ENCODE results near the gene ATXN1.
"Not testable (repeated sequence)": the region's sequence is repeated elsewhere in the genome, so short reads cannot be mapped to it uniquely, and the experiment has no call there.

Gene ATXN1

DNA sequence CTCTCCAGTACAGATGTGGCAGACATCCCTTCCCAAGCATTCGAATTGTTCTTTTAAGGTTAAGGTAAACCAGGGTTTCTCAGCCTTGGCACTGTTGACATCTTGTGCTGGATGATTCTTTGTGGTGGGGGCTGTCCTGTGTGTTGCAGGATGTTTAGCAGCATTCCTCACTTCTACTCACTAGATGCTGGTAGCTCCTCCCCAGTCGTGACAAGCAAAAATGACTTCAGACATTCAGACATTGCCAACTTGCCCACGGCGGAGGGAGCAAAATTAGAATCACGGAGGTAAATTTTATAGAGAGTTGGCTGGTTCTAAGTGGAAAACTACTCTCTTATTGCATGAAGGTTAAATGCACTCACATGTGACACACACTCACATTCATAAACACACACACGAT lies 334.1 kb downstream of the ATXN1 start:
- DNase-seq: no peak

DNA sequence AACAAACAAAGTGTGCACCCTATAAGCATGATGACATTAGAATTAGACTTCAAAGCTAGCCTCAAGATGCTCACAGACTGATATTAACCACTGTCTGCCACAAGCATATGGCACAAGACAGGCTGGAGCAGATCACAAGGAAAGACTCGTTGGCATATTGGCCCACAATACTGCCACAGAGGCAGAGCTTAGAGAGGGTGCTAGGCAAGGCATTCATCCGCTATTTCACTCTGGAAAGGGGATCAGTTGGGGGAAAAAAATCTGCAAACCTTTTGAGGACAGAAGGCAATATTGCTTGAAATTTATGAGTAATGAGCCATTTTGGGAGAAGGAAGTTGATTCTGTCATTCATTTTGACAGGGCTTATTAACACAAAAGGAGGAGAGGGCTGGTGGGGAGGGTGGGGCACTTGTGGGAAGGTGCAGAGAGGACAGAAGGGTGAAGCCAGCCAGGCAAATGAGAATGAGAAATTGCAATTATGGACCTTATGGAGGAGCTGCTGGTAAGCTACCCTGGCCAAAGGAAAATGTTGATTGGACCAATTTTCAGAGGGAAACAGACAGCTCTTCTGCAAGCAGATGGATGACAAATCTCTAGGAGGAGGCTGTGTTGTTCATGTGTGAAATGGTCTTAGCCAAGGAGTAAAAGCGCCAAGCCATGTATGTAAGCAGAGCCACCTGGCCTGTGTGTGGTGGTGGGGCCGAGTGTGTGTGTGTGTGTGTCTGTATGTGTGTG lies 335.2 kb downstream of the ATXN1 start:
- DNase-seq: no peak

DNA sequence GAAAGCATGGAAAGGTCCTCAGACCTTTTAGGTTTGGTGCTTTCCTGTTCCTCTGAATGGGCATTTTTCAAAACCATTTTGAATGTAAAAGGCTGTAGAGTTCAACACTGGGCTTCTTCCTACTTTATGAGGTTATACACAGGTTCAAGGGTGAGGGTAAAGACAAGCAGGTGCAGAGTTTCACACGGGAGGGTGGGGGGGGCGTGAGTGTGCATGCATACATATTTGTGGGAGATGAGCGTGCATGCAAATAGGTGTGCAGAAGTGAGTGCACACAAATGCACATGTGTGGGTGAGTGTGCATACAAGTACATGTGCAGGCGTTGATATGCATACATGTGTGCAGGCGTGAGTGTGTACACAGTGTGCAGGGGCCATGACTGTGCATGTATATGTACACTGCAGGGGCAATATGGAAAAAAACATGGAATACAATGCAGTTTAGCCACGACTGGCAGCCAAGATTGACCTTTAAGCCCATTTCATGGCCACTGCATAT lies 339.7 kb downstream of the ATXN1 start:
- DNase-seq: no peak

DNA sequence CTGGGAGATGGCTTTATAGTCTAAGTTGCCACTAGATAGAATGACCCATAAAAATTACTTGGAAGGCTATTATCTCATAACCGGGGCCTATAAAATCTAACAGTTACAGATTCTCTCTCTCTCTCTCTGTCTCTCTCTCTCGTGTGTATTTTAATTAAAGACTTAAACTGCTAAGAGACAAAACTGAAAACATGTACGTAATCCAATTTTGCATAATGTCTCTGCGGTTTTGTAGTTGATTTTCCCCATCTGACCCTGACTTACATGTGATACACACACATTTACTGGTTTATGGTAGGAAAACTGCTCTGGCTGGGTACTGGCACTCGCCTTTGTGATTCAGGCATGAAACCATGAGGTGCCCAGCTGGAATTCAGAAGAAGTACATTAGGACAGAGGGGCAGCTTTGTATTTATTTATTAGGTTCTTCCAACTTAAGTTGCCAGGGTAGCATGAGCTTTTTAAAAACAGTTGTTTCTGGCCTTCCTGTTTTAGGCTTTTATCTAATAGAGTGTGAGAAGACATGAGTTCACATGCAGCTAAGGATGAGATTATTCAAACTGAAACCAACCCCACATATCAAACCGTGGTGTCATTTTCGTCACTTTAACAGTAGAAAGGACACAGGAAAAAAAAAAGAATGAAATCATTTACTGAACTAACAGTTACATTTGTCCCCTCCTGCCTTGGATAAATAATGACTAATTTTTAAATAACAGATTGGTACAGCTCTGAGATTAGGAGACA lies 340.4 kb downstream of the ATXN1 start:
- DNase-seq: no peak

DNA sequence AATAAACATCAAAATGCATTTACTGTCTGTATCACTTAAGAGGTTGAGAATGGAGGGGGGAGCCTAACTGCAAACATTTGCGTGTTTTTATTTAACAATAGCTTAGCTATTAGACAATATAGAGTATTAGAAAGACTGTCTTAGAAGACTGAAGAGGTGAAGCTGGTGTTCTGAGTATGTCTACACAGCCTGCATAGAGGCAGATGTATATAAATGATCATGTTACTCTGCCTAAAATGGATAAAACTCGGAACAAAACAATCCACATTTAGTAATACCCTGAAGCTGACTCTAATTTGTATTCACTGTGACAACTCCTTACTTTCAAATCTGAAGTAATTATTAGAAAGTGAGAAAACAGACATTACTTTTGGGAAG lies 340.9 kb downstream of the ATXN1 start:
- no peak for DNase-seq

DNA sequence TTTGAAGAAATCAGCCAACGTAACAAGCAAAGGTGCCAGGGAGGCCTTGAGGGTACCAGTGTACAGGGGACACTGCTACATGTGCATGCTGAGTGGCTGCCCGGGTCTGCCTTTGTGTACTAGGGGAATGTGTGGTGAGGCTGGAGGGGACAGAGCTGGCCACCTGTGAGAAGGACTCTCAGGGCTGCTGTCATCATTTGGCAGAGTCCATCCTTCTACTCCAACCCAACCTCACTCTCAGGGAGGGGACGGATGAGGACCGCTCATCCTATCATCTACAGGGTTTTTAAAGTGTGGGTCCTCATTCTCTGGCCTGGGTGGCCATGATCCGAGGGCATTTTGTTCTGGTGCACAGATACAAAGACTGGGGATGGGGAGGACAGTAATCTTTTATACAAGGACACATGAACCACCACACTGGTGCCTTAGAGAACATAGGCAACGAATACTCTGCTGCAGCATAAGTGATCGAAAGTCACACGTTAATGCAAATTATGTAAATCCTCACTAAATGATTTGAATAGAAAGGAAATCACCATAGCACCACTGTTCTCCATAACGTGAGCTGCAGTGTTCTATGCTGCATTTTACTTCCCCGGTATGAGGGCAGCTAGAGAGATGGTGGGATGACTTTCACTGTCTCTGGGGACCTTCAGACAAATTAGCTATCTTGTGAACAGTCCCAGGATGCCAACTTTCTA lies 341.5 kb downstream of the ATXN1 start:
- no peak for DNase-seq

DNA sequence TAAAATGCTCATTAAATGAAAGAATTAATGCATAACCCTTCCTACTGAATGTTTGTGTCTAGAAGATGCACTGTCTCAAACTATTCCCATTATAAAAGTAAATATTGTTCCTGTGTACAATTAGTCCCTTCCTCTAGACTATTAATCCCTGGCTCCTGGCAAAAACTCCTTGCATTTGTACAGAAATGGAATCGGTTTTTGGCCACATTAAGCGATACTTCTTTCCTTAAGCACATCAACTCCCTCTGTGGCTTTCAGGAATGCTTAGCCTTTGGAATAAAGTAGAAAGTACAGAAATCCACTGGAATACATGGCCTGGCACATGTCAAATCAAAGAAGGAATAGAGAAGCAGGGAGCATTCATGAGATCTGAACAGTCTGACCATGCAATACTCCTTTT lies 343.1 kb downstream of the ATXN1 start:
- no peak for DNase-seq

DNA sequence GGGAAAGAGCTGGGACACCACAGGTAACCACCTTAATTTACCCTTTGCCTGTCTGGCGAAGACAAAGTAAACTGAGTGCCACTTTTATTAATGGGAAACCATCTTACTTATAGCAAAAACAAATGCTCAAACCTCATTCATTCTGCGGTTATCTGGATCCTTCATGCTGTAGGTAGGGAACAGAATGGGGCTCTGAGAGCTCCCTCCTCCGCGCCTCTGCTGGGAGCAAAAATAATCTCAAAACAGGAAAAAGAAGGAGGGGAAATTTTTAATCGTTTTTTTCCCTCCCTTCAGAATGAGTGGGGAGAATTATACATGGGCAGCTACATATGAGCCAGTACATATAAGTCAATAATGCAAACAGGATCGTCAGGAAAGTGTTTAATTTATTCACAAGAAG lies 345.6 kb downstream of the ATXN1 start:
- DNase-seq: no peak

DNA sequence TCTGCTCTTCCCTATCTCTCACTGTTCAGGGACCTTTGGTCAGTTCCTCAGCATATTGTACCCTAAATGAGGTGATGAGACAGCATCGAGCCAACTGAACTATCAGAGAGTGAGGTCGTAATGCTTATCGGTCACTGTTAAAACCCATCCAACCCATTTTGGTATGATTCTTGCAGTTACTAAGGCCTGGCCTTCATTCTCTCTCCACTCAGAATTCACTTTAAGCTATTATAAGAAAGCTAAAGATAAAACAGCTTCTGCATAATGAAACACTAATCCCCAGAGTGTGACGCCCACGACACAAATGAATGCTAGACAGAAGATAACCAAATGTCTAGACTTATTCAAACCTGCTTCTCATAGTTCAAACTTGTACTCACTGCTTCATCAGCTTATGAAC lies 347.1 kb downstream of the ATXN1 start:
- DNase-seq: no peak

DNA sequence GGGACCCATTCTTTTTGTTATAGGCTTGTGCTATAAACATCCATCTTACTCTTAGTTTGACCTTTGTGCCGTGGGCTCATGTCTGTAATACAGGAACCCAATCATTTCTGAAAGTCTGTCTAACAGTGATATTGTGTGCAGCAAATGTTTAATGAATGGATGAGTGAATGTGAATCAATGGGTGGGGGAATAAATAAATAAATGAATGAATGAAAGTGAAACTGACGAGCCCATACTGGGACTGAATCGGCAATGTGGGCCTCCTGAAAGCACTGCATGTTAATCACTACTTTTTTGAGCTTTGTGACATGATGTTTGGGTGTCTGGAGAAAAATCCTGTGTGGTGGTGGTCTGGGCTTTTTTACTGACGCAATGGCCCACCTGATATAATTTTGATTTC lies 347.9 kb downstream of the ATXN1 start:
- DNase-seq: no peak

DNA sequence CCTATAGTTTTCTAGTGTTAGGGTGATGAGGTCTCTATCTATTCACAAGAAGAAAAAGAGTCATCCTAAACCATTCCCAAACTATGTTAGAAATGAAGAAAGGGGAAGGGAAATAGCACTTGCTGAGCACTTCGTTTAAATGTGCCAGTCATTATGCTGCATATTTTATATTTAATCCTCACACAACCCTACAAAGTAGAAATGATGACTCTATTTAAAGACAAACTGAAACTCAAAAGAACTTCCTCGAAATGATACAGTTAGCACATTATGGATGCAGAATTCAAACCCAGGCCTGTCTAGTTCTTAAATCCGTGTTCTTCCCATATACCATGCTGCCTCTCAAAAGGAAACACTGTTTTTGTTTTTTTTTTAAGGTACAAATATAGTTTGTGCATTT lies 348.3 kb downstream of the ATXN1 start:
- no peak for DNase-seq

DNA sequence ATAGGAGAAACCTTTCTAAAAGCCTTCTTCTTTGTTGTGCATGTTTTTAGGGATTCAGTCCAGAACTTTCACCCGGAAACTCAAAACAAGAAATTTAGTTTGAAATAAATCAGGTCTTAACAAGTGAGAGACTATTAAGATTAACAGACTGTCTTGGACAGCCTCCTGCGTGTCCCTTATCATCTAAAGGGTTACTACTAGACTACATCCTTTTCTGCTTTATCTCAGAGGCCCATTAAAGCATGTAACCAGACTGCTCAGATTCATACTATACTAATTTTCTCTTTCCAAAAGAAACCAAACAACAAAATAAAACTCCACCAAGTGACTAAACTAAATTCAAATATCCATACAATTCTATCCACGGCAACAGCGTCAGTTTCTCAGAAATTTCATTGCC lies 349.1 kb downstream of the ATXN1 start:
- no peak for DNase-seq

DNA sequence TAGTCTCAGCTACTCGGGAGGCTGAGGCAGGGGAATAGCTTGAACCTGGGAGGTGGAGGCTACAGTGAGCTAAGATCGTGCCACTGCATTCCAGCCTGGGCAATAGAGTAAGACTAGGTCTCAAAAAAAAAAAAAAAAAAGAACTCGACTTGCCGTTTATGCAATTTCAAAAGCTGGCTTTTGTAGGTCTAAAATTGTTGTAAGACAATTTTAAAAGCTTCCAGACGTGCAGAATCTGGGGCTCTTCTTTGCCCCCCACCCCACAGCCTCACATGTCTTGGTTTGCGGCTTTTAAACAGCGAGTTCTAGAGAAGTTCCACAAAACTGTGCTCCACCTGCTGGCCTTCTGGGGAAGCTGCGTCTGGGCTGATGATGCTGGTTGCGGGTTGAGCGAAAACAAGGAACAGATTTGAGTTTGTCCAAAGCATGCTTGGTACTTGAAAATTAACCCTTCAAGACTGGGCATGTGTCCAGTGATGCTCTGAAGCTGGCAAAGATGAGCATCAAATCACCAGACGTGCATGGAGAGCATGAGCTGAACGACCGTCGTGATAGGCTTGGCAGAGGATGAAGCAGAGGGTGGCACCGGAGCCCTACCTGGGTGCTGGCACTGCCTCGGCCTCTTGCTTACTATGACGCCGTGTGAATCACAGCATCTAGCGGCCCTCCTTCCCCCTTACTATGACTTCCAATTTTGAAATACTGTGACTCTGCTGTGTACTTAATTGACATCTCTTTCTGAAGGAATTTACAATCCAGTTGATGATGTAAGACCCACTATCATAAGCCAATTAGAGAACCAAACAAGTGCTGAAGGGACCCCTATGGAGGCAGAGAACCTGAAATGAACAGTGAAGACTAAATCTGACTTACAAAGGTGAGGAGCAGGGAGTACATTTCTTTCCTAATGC lies 351.5 kb downstream of the ATXN1 start:
- peak; percentile 24 for DNase-seq

DNA sequence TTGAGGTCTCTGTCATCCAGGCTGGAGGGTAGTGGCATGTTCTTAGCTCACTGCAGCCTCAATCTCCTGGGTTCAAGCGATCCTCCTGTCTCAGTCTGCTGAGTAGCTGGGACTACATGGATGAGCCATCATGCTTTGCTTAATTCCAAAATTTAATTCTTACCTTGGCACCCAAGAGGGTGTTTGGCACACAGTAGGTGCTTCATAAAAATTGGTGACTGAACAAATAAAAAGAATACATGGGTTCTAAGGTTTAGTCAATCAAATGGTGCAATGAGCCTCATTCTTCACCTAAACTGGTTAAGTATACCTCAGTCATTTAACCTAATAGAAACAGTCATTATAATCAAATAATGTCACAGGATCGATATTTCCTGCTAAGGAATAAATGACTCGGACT lies 352.5 kb downstream of the ATXN1 start:
- no peak for DNase-seq

DNA sequence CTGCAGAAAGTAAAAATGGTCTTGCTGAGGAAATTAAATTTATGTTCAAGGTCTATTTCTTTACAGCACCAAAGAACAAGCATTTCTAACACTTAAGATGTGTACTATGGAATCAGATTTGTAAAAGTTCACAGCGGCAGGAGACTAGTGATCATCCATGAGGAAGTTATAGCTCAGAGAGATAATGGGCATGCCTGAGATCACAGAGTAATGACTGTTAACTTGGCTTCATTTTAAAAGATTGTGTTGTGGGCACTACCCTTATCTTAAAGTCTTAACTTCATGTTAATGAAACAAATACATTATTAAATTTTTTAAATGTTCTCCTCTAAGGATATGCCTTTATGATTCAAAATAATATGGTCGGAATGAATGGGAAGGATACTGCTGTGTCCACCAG lies 354.3 kb downstream of the ATXN1 start:
- DNase-seq: no peak

DNA sequence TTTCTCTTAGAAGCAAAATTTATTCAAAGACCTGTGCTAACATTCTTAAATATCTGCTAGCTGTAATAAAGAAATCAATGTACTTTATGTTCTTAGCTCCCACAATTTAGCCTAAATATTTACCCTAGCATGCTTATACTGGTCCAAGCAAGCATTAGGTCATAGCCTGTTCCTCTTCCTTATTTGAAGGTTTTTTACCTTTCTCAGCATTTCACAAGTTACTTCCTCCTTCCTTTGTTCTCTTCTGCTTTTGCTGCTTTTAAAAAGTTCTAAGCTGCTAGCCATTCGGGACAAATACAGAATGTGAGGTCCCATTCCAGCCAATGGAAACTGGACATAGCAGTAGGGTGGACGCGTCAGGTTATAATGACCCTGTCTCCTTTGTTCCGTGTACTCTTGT lies 354.7 kb downstream of the ATXN1 start:
- DNase-seq: not testable (repeated sequence)

DNA sequence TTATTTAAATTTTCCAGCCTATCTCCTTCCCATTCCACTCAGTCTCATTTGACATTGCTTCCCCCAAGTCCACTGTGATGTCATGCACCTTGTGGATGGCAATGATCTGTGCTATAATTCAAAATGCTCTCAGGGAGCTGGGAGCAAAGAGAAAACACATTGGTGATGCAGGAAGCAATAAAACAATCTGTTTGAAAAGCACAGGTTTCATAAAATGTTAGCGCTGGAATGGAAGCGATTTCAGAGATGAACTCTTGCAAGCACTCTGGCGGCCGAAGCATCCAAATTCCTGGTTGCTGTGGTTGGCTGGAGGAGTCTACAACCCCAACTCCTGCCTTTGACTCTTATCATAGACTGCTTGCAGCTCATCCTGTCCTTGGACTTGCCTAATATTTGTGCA lies 355.9 kb downstream of the ATXN1 start:
- DNase-seq: no peak

DNA sequence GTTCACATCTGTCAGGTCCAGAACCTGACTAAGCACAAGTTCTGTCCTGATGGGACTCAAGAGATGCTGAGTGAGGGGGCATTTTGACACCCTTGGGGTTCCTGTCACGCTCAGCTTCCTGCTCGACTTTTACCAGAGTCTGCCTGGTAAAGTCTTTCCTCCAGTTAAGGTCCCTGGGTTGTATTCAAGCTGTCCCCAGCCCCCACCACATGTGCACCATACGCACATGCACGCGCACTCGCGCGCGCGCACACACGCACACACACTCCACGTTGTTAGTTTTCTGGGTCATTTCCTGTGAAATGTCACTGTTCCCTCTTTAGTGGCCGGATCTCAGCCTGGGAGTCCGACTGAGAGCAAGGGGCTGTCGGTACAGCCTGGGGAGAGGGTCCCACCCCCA lies 356.8 kb downstream of the ATXN1 start:
- DNase-seq: no peak

DNA sequence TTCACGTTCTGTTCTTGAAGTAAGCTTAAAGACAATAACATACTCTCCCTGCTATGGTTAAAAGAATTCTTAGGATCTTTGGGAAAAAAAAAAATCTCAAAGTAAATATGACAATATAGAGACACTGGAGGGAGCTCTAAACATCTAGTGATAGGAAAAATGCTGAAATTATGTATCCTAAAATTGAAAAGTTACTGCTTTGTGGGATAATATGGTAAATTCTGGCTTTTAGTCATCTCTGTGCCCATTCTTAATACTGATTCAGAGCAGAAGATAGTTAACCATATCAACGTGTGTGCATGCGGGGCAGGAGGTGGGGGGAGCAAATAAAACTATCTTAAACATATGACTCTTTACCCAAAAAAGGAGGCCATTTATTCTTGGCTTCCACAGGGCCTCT lies 357.4 kb downstream of the ATXN1 start:
- DNase-seq: no peak

DNA sequence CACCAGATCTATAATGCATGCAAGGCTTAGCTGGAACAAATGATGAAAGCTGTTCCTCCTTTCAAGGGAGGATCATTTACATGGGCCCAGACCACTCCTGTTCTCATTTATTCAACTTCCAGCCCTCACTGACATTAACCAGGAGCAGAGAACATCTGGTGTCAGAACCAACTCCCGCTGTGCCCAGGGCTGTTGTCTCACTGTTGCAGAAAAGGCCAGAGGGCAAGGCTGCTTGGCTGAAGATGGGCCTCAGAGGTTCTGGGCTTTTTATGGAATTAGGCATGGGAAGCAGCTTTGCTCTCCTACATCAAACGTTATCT lies 358.7 kb downstream of the ATXN1 start:
- peak; percentile 97 for DNase-seq

DNA sequence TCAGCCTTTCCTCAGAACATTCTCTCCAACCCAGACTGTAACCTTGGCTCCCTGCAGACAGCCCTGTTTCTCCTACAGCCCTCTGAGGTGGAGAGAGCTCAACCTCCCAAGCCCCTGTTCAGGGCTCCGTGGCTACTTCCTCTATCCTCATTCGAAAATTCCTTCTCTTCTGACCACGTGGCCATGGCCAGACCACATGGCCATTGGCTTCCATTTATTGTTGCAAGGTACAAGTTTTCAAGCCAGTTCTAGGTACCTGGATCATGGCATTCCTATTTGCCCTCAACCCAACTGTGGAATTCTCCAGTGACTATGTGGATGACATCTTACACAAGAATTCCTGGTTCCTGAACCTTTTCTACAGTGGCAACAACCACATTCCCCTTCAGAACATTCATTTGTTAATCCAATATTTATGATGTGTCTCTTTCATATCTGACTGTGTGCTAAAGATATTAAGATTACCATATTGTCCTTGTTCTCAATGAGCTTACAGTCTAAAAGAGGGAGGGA lies 361.0 kb downstream of the ATXN1 start:
- DNase-seq: no peak

DNA sequence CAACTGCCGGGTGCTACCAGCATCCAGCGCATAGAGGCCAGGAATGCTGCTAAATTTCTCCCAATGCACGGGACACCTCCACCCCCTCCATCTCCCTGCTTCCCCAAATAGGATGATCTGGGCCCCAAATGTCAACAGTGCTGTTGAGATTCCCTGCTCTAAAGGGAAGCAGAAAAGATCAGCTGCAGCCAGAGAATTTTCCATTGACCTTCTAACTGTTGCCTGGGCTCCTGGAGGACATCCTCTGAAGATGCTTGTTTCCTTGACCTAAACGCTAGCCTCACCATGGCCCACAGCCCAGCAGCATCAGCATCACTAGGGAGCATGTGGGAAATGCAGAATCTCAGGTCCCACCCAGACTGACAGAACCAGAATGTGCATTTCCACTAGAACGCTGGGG lies 361.6 kb downstream of the ATXN1 start:
- DNase-seq: no peak

DNA sequence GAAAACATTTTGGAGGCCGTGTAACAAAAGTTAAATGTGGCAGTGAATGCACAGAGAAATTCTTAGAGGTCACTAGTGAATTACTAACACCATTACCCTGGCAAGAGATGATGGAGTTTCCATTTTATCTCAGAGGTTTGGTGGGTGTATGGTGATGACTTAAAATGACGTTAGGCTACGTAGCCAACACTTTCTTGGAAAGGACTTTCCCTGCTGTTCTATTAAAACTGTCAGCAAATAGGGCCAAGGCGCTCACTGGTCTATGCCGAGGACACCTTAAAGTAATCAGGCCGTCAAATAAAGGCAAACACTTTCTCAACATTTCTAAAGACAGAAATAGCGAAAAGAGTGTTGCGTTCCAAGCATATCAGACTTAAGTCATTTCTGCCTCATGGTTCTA lies 362.1 kb downstream of the ATXN1 start:
- no peak for DNase-seq

All from DMS 273 treated with DMSO at 0.1 percent for 48 hours (cell line).